OCI-LY3 (cell line): ENCODE data around the gene SRGAP1.

Experiments used
- H2AFZ ChIP-seq: fragments of 200-600, 300-600 bp; shearing (Covaris generic); 2 replicates; pipeline ENCODE4 v1.6.0; 2014; ENCODE audit warnings: antibody characterized with exemption, low read depth, low read length
- H3K27ac ChIP-seq: fragments of 200-600, 300-600 bp; sonication (generic); 2 replicates; pipeline ENCODE4 v1.5.1; 2014; ENCODE audit warnings: mild to moderate bottlenecking, low read length, moderate library complexity, mixed read lengths
- H3K27me3 ChIP-seq: fragments of 200-600, 300-600 bp; sonication (generic); 2 replicates; pipeline ENCODE4 v1.6.1; 2014; ENCODE audit warnings: low read depth, low read length, mixed read lengths
- H3K36me3 ChIP-seq: fragments of 200-600, 300-600 bp; sonication (generic); replicated peaks from 2 replicates; pipeline ENCODE3; 2014; ENCODE audit warnings: low read depth, low read length, mixed read lengths
- H3K4me1 ChIP-seq: fragments of 300-600, 200-600 bp; sonication (generic); 2 replicates; pipeline ENCODE4 v1.6.1; 2014; ENCODE audit warnings: low read length, mixed read lengths
- H3K4me2 ChIP-seq: fragments of 200-600, 300-600 bp; sonication (generic); 2 replicates; pipeline ENCODE4 v1.6.1; 2014; ENCODE audit warnings: low read length, mixed read lengths
- H3K4me3 ChIP-seq: fragments of 300-600, 200-600 bp; sonication (generic); 2 replicates; pipeline ENCODE4 v1.5.1; 2014; ENCODE audit warnings: antibody characterized with exemption, mild to moderate bottlenecking, low read length, moderate library complexity
- H3K79me2 ChIP-seq: fragments of 300-600, 200-600 bp; shearing (Covaris generic); 2 replicates; pipeline ENCODE4 v1.6.1; 2014; ENCODE audit warnings: mild to moderate bottlenecking, low read length, mixed read lengths
- H3K9ac ChIP-seq: fragments of 300-600, 200-600 bp; shearing (Covaris generic); 2 replicates; pipeline ENCODE4 v1.6.0; 2014; ENCODE audit warnings: mild to moderate bottlenecking, low read length, moderate library complexity
- H3K9me3 ChIP-seq: fragments of 200-600, 300-600 bp; shearing (Covaris generic); 2 replicates; pipeline ENCODE4 v1.6.1; 2014; ENCODE audit warnings: low read length, mixed read lengths; ENCODE audit not compliant: insufficient read depth
- H4K20me1 ChIP-seq: fragments of 200-600, 300-600 bp; sonication (generic); 2 replicates; pipeline ENCODE4 v1.6.1; 2016; ENCODE audit warnings: low read length, mixed read lengths; ENCODE audit not compliant: insufficient read depth
- EZH2phosphoT487 ChIP-seq: fragments of 200-600 bp; shearing (Covaris generic); IDR thresholded peaks from 2 replicates; pipeline ENCODE4 v1.6.1; 2018; ENCODE audit warnings: antibody characterized with exemption, mixed run types, low read depth
- TF ChIP-seq, protein P1 (sequence below): fragments of 200-600, 300-600 bp; sonication (generic); IDR thresholded peaks from 2 replicates; pipeline ENCODE4 v1.5.1; 2014; ENCODE audit warnings: antibody characterized with exemption, low read length, low read depth

Gene SRGAP1

DNA sequence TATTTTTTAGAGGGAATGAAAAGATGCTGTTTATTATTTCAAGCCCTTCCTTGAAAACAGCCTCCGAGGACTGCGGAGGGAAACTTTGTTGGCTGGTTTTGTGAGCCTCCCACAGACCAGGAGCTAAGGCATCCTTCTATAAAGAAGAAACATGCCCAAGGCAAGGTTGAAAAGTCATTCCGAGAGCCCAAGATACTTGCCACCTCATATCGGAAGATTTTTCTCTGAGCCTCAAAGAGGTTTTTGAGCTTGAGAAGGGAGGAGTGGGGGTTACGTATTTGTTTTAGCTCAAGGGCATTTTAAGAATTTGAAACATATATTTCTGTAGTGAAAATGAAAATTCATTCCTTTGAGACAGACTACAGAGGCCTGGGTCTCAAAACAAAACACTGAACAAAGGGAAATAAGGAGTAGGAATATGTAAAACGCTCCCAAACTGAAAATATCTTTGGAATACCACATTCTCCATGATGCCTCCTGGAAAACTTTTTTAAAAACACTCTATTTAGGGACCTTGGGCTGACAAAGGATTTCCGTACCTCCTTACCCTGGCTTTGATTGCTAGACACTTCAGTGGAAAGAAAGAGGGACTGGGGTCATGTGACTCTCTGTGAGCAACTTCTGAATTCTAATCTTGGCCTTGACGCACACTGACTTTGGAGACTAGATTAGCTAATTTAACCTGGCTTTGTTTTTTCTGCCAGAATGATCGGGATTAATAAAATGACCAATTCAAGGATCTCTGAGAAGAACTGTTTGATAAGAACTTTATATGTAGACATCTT is 180.9 kb downstream of the SRGAP1 start:
- H2AFZ ChIP-seq: peak overlapping the region; percentile 47; the same call in 1 of the 2 replicates
- H3K27me3 ChIP-seq: no peaks in the 10 kb centered on the region
- peak overlapping the region; percentile 44 for H3K4me3 ChIP-seq
- H3K4me1 ChIP-seq: peaks cover 17% of the 10 kb centered on the region
- H3K36me3 ChIP-seq: peaks cover 11% of the 10 kb centered on the region
- H3K9ac ChIP-seq: peak overlapping the region; percentile 56
- no peaks in the 10 kb centered on the region for H3K79me2 ChIP-seq
- H3K4me2 ChIP-seq: peak overlapping the region; percentile 78
- H3K9me3 ChIP-seq: no peaks in the 10 kb centered on the region
- peak overlapping the region; percentile 91 for H3K27ac ChIP-seq
- no peak for TF ChIP-seq EZH2phosphoT487
- TF ChIP-seq, protein P1, sequence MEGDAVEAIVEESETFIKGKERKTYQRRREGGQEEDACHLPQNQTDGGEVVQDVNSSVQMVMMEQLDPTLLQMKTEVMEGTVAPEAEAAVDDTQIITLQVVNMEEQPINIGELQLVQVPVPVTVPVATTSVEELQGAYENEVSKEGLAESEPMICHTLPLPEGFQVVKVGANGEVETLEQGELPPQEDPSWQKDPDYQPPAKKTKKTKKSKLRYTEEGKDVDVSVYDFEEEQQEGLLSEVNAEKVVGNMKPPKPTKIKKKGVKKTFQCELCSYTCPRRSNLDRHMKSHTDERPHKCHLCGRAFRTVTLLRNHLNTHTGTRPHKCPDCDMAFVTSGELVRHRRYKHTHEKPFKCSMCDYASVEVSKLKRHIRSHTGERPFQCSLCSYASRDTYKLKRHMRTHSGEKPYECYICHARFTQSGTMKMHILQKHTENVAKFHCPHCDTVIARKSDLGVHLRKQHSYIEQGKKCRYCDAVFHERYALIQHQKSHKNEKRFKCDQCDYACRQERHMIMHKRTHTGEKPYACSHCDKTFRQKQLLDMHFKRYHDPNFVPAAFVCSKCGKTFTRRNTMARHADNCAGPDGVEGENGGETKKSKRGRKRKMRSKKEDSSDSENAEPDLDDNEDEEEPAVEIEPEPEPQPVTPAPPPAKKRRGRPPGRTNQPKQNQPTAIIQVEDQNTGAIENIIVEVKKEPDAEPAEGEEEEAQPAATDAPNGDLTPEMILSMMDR: no peak
- H4K20me1 ChIP-seq: no peaks in the 10 kb centered on the region

DNA sequence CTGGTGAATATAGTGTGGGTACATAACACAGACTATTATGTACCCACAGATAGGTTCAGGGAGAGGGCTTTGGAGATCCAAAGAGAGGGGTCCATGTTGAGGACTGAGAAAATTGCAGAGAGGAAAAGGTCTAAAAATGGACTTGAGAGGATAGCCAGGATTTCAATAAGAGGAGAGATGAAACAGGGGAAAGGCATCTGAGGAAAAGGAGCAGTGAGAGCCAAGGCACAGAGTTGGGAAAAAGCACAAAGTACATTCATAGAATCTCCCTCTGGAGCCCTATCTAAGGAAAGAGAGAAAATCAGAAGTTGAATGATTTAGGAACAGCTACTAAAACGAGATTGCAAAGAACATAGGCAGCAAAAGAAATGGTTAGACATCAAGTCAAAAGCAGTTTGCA is 182.8 kb downstream of the SRGAP1 start:
- no peak overlapping the region for H3K4me3 ChIP-seq
- no peaks in the 10 kb centered on the region for H3K27me3 ChIP-seq
- no peak overlapping the region for H3K9ac ChIP-seq
- H3K36me3 ChIP-seq: peaks cover 14% of the 10 kb centered on the region
- H3K79me2 ChIP-seq: no peaks in the 10 kb centered on the region
- TF ChIP-seq, protein P1: no peak
- TF ChIP-seq EZH2phosphoT487: no peak
- H2AFZ ChIP-seq: no peak overlapping the region
- no peaks in the 10 kb centered on the region for H4K20me1 ChIP-seq
- no peak overlapping the region for H3K27ac ChIP-seq
- peaks cover 17% of the 10 kb centered on the region for H3K4me1 ChIP-seq
- no peak overlapping the region for H3K4me2 ChIP-seq
- H3K9me3 ChIP-seq: 0 out of 2 replicates have a peak, but pooled peaks cover 3% of the 10 kb centered on the region

DNA sequence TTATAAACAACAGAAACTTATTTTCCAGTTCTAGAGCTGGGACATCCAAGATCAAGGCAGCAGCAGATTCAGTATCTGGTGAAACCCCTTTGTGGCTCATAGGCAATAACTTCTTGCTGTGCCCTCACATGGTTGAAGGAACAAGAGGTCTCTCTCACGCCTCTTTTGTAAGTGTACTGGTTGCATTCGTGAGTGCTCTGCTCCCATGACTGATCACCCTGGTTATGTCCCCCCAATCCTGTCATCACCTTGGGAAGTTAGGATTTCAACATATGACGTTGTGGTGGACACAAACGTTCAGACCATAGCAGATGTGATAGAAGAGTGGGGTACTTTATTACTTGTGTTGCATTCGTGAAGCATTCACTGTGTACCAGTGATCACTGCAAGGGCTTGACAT is 184.0 kb downstream of the SRGAP1 start:
- Histone ChIP-seq H3K4me1 (peaks cover 17% of the 10 kb centered on the region), H3K4me2 (no peak overlapping the region), H3K27ac (no peak overlapping the region), H4K20me1 (no peaks in the 10 kb centered on the region), H3K4me3 (no peak overlapping the region), H3K27me3 (no peaks in the 10 kb centered on the region), H3K79me2 (no peaks in the 10 kb centered on the region), H2AFZ (no peak overlapping the region), H3K9me3 (0 out of 2 replicates have a peak, but pooled peaks cover 4% of the 10 kb centered on the region), H3K36me3 (peaks cover 13% of the 10 kb centered on the region), H3K9ac (no peak overlapping the region)
- no peak for TF ChIP-seq EZH2phosphoT487
- TF ChIP-seq, protein P1: no peak

DNA sequence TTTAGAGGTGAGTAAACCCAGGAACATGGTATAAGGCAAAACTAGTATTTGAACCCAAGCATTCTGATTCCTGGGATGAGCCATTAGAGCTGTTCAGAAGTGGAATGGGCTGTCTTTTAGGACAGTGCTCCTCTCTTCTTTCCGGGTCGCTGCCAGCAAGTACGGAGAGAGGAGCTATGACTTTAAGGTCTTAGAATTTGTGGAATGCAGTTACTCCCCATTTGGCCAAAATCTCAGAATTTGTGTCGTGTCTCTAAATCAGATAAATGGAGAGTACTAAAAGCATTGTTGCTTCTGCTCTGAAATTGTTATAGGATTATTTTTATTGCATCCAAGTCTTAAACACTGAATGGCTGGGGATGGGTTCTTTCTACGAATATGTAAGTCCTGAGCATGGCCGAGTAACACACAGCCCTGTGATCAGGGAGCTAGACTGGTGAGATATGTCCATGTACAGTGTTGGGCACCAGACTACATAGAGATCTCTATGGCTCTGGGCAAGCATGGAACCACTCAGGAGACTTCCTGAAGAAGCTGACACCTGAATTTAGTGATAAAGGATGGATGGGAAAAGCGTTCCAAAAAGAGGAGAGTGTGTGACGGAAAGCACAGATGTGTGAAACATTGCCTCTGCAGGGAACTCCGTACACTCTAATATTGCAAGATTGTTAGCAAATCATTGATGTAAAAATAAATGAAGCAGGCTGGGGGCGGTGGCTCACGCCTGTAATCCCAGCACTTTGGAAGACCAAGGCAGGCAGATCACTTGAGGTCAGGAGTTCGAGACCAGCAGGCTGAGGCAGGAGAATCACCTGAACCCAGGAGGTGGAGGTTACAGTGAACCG is 184.7 kb downstream of the SRGAP1 start:
- H3K4me2 ChIP-seq: no peak overlapping the region
- H3K4me1 ChIP-seq: peaks cover 21% of the 10 kb centered on the region
- no peaks in the 10 kb centered on the region for H4K20me1 ChIP-seq
- H3K79me2 ChIP-seq: no peaks in the 10 kb centered on the region
- no peaks in the 10 kb centered on the region for H3K27me3 ChIP-seq
- TF ChIP-seq, protein P1: no peak
- no peak for TF ChIP-seq EZH2phosphoT487
- H3K9me3 ChIP-seq: 0 out of 2 replicates have a peak, but pooled peaks cover 4% of the 10 kb centered on the region
- H2AFZ ChIP-seq: no peak overlapping the region
- no peak overlapping the region for H3K9ac ChIP-seq
- H3K4me3 ChIP-seq: no peak overlapping the region
- no peak overlapping the region for H3K27ac ChIP-seq
- peaks cover 6% of the 10 kb centered on the region for H3K36me3 ChIP-seq
